IMR-90 (cell line): Measurements from ENCODE around the gene KIF5C. TPM values are rescaled to one million over a fixed set of nuclear protein-coding genes. Genes with fewer than 3 reads are reported as not detected.

Experiments used
- ATAC-seq: fragments of 200-7000 bp; cut with Tn5 transposase; 2 replicates; pipeline ENCODE4 v1.9.1; 2020; ENCODE audit warnings: low read depth, mild to moderate bottlenecking, moderate library complexity
- BruUV-seq: library from RNA; stranded (reverse); fragments of 400-500 nt; replicated peaks from 2 replicates; lab custom pipeline; 2021; lab: Mats Ljungman, UMichigan
- CTCF ChIA-PET: fragments of 300-600 bp; formaldehyde crosslinking; extraction: SDS; loops from one replicate; lab custom pipeline; 2021; ENCODE audit warnings: antibody characterized with exemption; lab: Yijun Ruan, JAX
- POLR2A ChIA-PET: fragments of 300-600 bp; sonication (Branson Sonifier 250); formaldehyde crosslinking; loops from one replicate; lab custom pipeline; 2022; ENCODE audit warnings: antibody characterized with exemption; ENCODE audit not compliant: unreplicated experiment; lab: Charles Lee
- DNase-seq: peaks from one replicate; pipeline ENCODE4 v3.0.0; 2013
- H2AFZ ChIP-seq: replicated peaks from 2 replicates; pipeline ENCODE3; 2013; ENCODE audit warnings: low read length, mild to moderate bottlenecking; ENCODE audit not compliant: poor library complexity
- H2AK5ac ChIP-seq: 2 replicates; pipeline ENCODE4 v1.6.1; 2013; ENCODE audit warnings: low read depth, low read length, inconsistent platforms
- H2AK9ac ChIP-seq: replicated peaks from 2 replicates; pipeline ENCODE3; 2013; ENCODE audit warnings: mild to moderate bottlenecking, low read depth, low read length, moderate library complexity; ENCODE audit not compliant: poor library complexity
- H2BK120ac ChIP-seq: 2 replicates; pipeline ENCODE4 v1.6.1; 2013; ENCODE audit warnings: low read depth, low read length, inconsistent platforms
- H2BK15ac ChIP-seq: 3 replicates; pipeline ENCODE4 v1.6.1; 2013; ENCODE audit warnings: low read depth, low read length, inconsistent platforms
- H2BK20ac ChIP-seq: 2 replicates; pipeline ENCODE4 v1.6.1; 2013; ENCODE audit warnings: low read depth, mild to moderate bottlenecking, inconsistent platforms, low read length, moderate library complexity
- H2BK5ac ChIP-seq: 2 replicates; pipeline ENCODE4 v1.6.1; 2013; ENCODE audit warnings: mild to moderate bottlenecking, low read depth, low read length, inconsistent platforms; ENCODE audit not compliant: poor library complexity, severe bottlenecking
- H3K14ac ChIP-seq: replicated peaks from 2 replicates; pipeline ENCODE4 v1.6.1; 2013; ENCODE audit warnings: low read depth, low read length, inconsistent platforms
- H3K18ac ChIP-seq: 2 replicates; pipeline ENCODE4 v1.6.1; 2013; ENCODE audit warnings: low read depth, low read length, control low read depth
- H3K23ac ChIP-seq: 2 replicates; pipeline ENCODE4 v1.6.1; 2013; ENCODE audit warnings: low read depth, low read length, inconsistent platforms
- H3K27ac ChIP-seq: 2 replicates; pipeline ENCODE4 v1.5.1; 2013; ENCODE audit warnings: mild to moderate bottlenecking, control low read depth, low read length; ENCODE audit not compliant: insufficient read depth
- H3K27me3 ChIP-seq: 2 replicates; pipeline ENCODE4 v1.6.1; 2013; ENCODE audit warnings: low read length; ENCODE audit not compliant: control insufficient read depth, insufficient read depth
- H3K36me3 ChIP-seq: 2 replicates; pipeline ENCODE4 v1.6.1; 2013; ENCODE audit warnings: low read length, mixed read lengths; ENCODE audit not compliant: control insufficient read depth, insufficient read depth
- H3K4ac ChIP-seq: 2 replicates; pipeline ENCODE4 v1.6.1; 2013; ENCODE audit warnings: low read depth, low read length, inconsistent platforms
- H3K4me1 ChIP-seq: 2 replicates; pipeline ENCODE4 v1.6.1; 2013; ENCODE audit warnings: low read length, mixed read lengths; ENCODE audit not compliant: control insufficient read depth, insufficient read depth
- H3K4me2 ChIP-seq: 2 replicates; pipeline ENCODE4 v1.6.1; 2013; ENCODE audit warnings: low read depth, mild to moderate bottlenecking, control low read depth, low read length, moderate library complexity
- H3K4me3 ChIP-seq: 2 replicates; pipeline ENCODE4 v1.5.1; 2013; ENCODE audit warnings: low read depth, mild to moderate bottlenecking, control low read depth, low read length, moderate library complexity; ENCODE audit not compliant: insufficient read depth
- H3K56ac ChIP-seq: 2 replicates; pipeline ENCODE4 v1.6.1; 2013; ENCODE audit warnings: low read length, inconsistent platforms; ENCODE audit not compliant: insufficient read depth; ENCODE audit errors: extremely low read depth
- H3K79me1 ChIP-seq, 2 experiments: 2 replicates each; pipeline ENCODE4 v1.6.1; 2013; ENCODE audit warnings: low read length in 2 of 2, inconsistent platforms in 1 of 2, low read depth in 1 of 2
- H3K9ac ChIP-seq: 2 replicates; pipeline ENCODE4 v1.6.1; 2013; ENCODE audit warnings: low read depth, low read length, control low read depth
- H3K9me1 ChIP-seq: 2 replicates; pipeline ENCODE4 v1.6.1; 2013; ENCODE audit warnings: low read length, inconsistent platforms; ENCODE audit not compliant: insufficient read depth
- H3K9me3 ChIP-seq: 2 replicates; pipeline ENCODE4 v1.6.1; 2013; ENCODE audit warnings: low read length; ENCODE audit not compliant: control insufficient read depth, insufficient read depth
- H4K20me1 ChIP-seq: 2 replicates; pipeline ENCODE4 v1.6.1; 2013; ENCODE audit warnings: low read length, inconsistent platforms; ENCODE audit not compliant: insufficient read depth
- H4K5ac ChIP-seq: 2 replicates; pipeline ENCODE4 v1.6.1; 2013; ENCODE audit warnings: mild to moderate bottlenecking, low read depth, low read length, control low read depth
- H4K8ac ChIP-seq, 2 experiments: 2 replicates each; pipeline ENCODE4 v1.6.1; 2013; ENCODE audit warnings: low read depth in 2 of 2, low read length in 2 of 2, control low read depth in 1 of 2, inconsistent platforms in 1 of 2
- H4K91ac ChIP-seq: 2 replicates; pipeline ENCODE4 v1.6.1; 2013; ENCODE audit warnings: low read depth, low read length, inconsistent platforms; ENCODE audit not compliant: insufficient read depth
- BHLHE40 ChIP-seq: fragments of 150-350 bp; IDR thresholded peaks from 2 replicates; pipeline ENCODE4 v1.6.1; 2016; ENCODE audit warnings: mild to moderate bottlenecking, low read depth, low read length
- CEBPB ChIP-seq: IDR thresholded peaks from 2 replicates; pipeline ENCODE4 v1.6.1; 2012; ENCODE audit warnings: low read depth, low read length, improper control_type of control experiment
- CHD1 ChIP-seq: IDR thresholded peaks from 2 replicates; pipeline ENCODE4 v1.6.1; 2012; ENCODE audit warnings: low read depth, low read length, improper control_type of control experiment
- FOS ChIP-seq: fragments of 150-350 bp; IDR thresholded peaks from 2 replicates; pipeline ENCODE4 v1.6.1; 2016; ENCODE audit warnings: low read depth, low read length
- MAFK ChIP-seq: IDR thresholded peaks from 2 replicates; pipeline ENCODE4 v1.6.1; 2012; ENCODE audit warnings: low read depth, low read length, improper control_type of control experiment
- MAZ ChIP-seq: IDR thresholded peaks from 2 replicates; pipeline ENCODE4 v1.6.1; 2012; ENCODE audit warnings: low read depth, mild to moderate bottlenecking, low read length, improper control_type of control experiment, moderate library complexity, borderline replicate concordance
- MXI1 ChIP-seq: IDR thresholded peaks from 2 replicates; pipeline ENCODE4 v1.6.1; 2012; ENCODE audit warnings: low read depth, mild to moderate bottlenecking, low read length, moderate library complexity, borderline replicate concordance
- NFE2L2 ChIP-seq: fragments of 150-350 bp; IDR thresholded peaks from 2 replicates; pipeline ENCODE4 v1.6.1; 2016; ENCODE audit warnings: low read depth, mild to moderate bottlenecking, low read length
- POLR2A ChIP-seq: IDR thresholded peaks from 2 replicates; pipeline ENCODE4 v1.6.1; 2012; ENCODE audit warnings: mild to moderate bottlenecking, low read depth, low read length
- RAD21 ChIP-seq: IDR thresholded peaks from 2 replicates; pipeline ENCODE4 v1.6.1; 2012; ENCODE audit warnings: low read length, improper control_type of control experiment
- RCOR1 ChIP-seq: IDR thresholded peaks from 2 replicates; pipeline ENCODE4 v1.6.1; 2012; ENCODE audit warnings: mild to moderate bottlenecking, low read length, improper control_type of control experiment; ENCODE audit not compliant: insufficient replicate concordance
- RFX5 ChIP-seq: IDR thresholded peaks from 2 replicates; pipeline ENCODE4 v1.8.0; 2012; ENCODE audit warnings: low read depth, mild to moderate bottlenecking, low read length, moderate library complexity
- SMC3 ChIP-seq: fragments of 150-350 bp; IDR thresholded peaks from 2 replicates; pipeline ENCODE4 v1.6.1; 2016; ENCODE audit warnings: low read depth, mild to moderate bottlenecking, antibody characterized with exemption, low read length, moderate library complexity
- WGBS, 2 experiments: methylation state at CpG; one replicate each; pipeline versions ENCODE4 v1.1.5 to v1.1.7; 2013; ENCODE audit warnings: missing lambda C conversion rate in 2 of 2; ENCODE audit not compliant: insufficient read length in 1 of 2; ENCODE audit errors: extremely low coverage in 2 of 2; 5-methylcytosine and 5-hydroxymethylcytosine counted together
- dilution Hi-C: fragments of 300-500 bp; cut with HindIII; formaldehyde crosslinking; loops from one replicate; pipeline ENCODE4 v1.14.3; 2018; ENCODE audit warnings: low sequenced_read_pairs; ENCODE audit not compliant: unreplicated experiment
- in situ Hi-C: fragments of 300-500 bp; cut with MboI; formaldehyde crosslinking; loops from 3 replicates; pipeline ENCODE4 v1.14.3; 2019; ENCODE audit warnings: low sequenced_read_pairs, inconsistent platforms, mixed read lengths
- intact Hi-C: fragments of 100-400 bp; cut with micrococcal nuclease; formaldehyde crosslinking; loops from 2 replicates; pipeline ENCODE4 v1.10.0; 2022
- polyA plus RNA-seq, 3 experiments: library from polyadenylated mRNA; depleted of rRNA; stranded (reverse); fragments of >200 nt; gene quantifications; 2 replicates each; pipeline ENCODE4 v1.2.3, GENCODE V29; 2012; ENCODE audit warnings: low replicate concordance in 1 of 3
- total RNA-seq: library from RNA; depleted of rRNA; stranded (reverse); fragments of >200 nt; gene quantifications from 2 replicates; pipeline ENCODE4 v1.2.3, GENCODE V29; 2012
- TF ChIP-seq, protein P1 (sequence below): fragments of 150-350 bp; IDR thresholded peaks from 2 replicates; pipeline ENCODE4 v1.6.1; 2017; ENCODE audit warnings: mild to moderate bottlenecking, antibody characterized with exemption, low read length, low read depth
- TF ChIP-seq, protein P2 (sequence below): fragments of 150-350 bp; IDR thresholded peaks from 2 replicates; pipeline ENCODE4 v1.6.1; 2016; ENCODE audit warnings: low read depth, mild to moderate bottlenecking, low read length, moderate library complexity, borderline replicate concordance
- TF ChIP-seq, protein P3 (sequence below): conservative IDR thresholded peaks from 2 replicates; pipeline ENCODE4 v1.5.1; 2012; ENCODE audit warnings: mild to moderate bottlenecking, low read depth, low read length, improper control_type of control experiment

Gene KIF5C
- total and polyA plus RNA-seq, 2 of the 4 experiments (the other 2 are of a cell fraction): 0.10 to 0.18 TPM

DNA sequence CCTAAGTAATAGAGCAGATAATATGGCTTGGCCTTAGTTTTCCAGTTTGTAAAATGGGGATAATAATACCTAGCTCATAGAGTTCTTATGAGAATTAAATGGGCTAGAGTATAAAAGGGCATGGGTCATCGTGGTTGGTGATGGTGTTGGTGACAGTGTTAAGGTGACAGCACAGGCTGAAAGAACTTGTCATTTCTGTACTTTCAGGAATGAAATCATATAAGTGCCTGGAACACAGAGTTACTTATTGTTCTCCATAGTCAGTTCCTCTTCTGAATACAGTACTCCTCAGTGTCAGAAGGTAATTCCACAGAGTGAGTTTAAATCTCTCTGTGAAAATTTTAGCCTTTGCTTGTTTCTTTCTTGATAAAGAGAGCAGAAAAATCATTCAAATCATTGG lies 42.4 kb downstream of the KIF5C start:
- Histone ChIP-seq H3K4ac (no peak overlapping the region), H2BK120ac (no peak overlapping the region), H3K27me3 (peaks cover 2% of the 10 kb centered on the region; the same call in 1 of the 2 replicates), H2BK20ac (no peak overlapping the region), H4K8ac (no peak overlapping the region), H3K36me3 (no peaks in the 10 kb centered on the region), H3K4me1 (no peaks in the 10 kb centered on the region), H3K9me1 (no peaks in the 10 kb centered on the region), H4K20me1 (no peaks in the 10 kb centered on the region), H3K14ac (no peak overlapping the region), H3K23ac (no peak overlapping the region), H2BK15ac (no peak overlapping the region), H2AK5ac (no peak overlapping the region), H2AFZ (no peak overlapping the region), H4K91ac (no peak overlapping the region), H3K18ac (no peak overlapping the region), H3K79me1 (no peaks in the 10 kb centered on the region), H4K5ac (no peak overlapping the region), H3K4me2 (no peak overlapping the region), H3K9ac (no peak overlapping the region), H3K4me3 (no peak overlapping the region), H3K27ac (no peak overlapping the region), H3K56ac (no peak overlapping the region), H2BK5ac (no peak overlapping the region), H2AK9ac (no peak overlapping the region), H3K9me3 (0 out of 2 replicates have a peak, but pooled peaks cover 2% of the 10 kb centered on the region)
- no peak for DNase-seq
- ChIA-PET POLR2A (no interaction called here), CTCF (no interaction called here)
- WGBS, 2 experiments: no CpG with 5 or more reads among the region's 1 CpG
- TF ChIP-seq MXI1 (no peak), RFX5 (no peak), BHLHE40 (no peak), SMC3 (no peak), POLR2A (no peak), FOS (no peak), RAD21 (no peak), MAFK (no peak), NFE2L2 (no peak), RCOR1 (no peak), CEBPB (no peak), MAZ (no peak), CHD1 (no peak)
- TF ChIP-seq, protein P1, sequence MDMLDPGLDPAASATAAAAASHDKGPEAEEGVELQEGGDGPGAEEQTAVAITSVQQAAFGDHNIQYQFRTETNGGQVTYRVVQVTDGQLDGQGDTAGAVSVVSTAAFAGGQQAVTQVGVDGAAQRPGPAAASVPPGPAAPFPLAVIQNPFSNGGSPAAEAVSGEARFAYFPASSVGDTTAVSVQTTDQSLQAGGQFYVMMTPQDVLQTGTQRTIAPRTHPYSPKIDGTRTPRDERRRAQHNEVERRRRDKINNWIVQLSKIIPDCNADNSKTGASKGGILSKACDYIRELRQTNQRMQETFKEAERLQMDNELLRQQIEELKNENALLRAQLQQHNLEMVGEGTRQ: no peak
- TF ChIP-seq, protein P2, sequence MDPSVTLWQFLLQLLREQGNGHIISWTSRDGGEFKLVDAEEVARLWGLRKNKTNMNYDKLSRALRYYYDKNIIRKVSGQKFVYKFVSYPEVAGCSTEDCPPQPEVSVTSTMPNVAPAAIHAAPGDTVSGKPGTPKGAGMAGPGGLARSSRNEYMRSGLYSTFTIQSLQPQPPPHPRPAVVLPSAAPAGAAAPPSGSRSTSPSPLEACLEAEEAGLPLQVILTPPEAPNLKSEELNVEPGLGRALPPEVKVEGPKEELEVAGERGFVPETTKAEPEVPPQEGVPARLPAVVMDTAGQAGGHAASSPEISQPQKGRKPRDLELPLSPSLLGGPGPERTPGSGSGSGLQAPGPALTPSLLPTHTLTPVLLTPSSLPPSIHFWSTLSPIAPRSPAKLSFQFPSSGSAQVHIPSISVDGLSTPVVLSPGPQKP: no peak
- TF ChIP-seq, protein P3, sequence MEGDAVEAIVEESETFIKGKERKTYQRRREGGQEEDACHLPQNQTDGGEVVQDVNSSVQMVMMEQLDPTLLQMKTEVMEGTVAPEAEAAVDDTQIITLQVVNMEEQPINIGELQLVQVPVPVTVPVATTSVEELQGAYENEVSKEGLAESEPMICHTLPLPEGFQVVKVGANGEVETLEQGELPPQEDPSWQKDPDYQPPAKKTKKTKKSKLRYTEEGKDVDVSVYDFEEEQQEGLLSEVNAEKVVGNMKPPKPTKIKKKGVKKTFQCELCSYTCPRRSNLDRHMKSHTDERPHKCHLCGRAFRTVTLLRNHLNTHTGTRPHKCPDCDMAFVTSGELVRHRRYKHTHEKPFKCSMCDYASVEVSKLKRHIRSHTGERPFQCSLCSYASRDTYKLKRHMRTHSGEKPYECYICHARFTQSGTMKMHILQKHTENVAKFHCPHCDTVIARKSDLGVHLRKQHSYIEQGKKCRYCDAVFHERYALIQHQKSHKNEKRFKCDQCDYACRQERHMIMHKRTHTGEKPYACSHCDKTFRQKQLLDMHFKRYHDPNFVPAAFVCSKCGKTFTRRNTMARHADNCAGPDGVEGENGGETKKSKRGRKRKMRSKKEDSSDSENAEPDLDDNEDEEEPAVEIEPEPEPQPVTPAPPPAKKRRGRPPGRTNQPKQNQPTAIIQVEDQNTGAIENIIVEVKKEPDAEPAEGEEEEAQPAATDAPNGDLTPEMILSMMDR: no peak
- ATAC-seq: no peak
- BruUV-seq: no TSS peak
- in situ Hi-C loops: no loop called here
- dilution Hi-C loops: no loop called here
- intact Hi-C loops: no loop called here
